BLaER1 treated with 17β-estradiol and CSF1 and Interleukin-3, amounts not matched to agents 10 nM and 100 nM (cell line): ENCODE results near the gene DNAJC1.
"Not testable (repeated sequence)": the region's sequence is repeated elsewhere in the genome, so short reads cannot be mapped to it uniquely, and the experiment has no call there.

Experiments
- H3K27ac ChIP-seq, 11 experiments: shearing (Covaris generic); formaldehyde crosslinking; 2 replicates each; pipeline ENCODE4 v1.8.1; 2022
- H3K27me3 ChIP-seq, 11 experiments: shearing (Covaris generic); formaldehyde crosslinking; 2 replicates each; pipeline ENCODE4 v1.8.1; 2022
- H3K36me3 ChIP-seq, 11 experiments: shearing (Covaris generic); formaldehyde crosslinking; 2 replicates each; pipeline ENCODE4 v1.8.1; 2022
- H3K4me1 ChIP-seq, 10 experiments: shearing (Covaris generic); formaldehyde crosslinking; 2 replicates each; pipeline ENCODE4 v1.8.1; 2022
- H3K4me2 ChIP-seq, 11 experiments: shearing (Covaris generic); formaldehyde crosslinking; 2 replicates each; pipeline ENCODE4 v1.8.1; 2022
- H3K4me3 ChIP-seq, 10 experiments: shearing (Covaris generic); formaldehyde crosslinking; 2 replicates each; pipeline ENCODE4 v1.8.1; 2022
- H3K9ac ChIP-seq, 11 experiments: shearing (Covaris generic); formaldehyde crosslinking; 2 replicates each; pipeline ENCODE4 v1.8.1; 2022
- H3K9me3 ChIP-seq, 11 experiments: shearing (Covaris generic); formaldehyde crosslinking; replicated peaks in 1 of 11; 2 replicates each; pipeline ENCODE4 v1.8.1; 2022
- H4K20me1 ChIP-seq, 11 experiments: shearing (Covaris generic); formaldehyde crosslinking; 2 replicates each; pipeline ENCODE4 v1.8.1; 2022
- Cebpa-rat ChIP-seq, 11 experiments: shearing (Covaris generic); IDR thresholded peaks; 2 replicates each; pipeline ENCODE4 v1.8.1; 2022

DNAJC1 gene

DNA sequence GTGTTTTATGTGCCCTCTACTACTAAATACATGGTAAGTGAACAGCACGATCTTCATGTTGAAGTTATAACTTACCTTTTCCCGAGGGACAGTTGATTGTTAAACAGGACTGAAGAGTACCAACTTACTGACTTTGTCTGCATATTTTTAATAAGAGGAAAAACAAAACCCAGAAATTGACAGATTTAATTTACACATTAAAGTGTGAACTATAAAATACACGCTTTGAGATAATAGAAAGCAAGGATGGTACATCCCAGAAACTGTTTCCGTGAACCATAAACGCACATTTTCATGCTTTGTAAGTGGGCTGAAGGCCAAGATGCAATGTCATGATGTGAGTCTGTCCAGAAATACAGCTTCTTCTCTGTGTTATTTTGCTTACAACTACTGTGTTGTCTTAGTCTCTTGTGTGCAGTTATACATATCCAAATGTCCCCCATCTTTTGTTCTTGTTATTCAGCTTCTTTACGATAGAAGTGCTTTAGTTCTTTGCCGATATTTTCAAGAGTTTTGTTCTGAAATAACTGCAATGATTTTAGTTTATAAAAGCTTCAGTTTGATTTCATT lies 279.4 kb downstream of the DNAJC1 start:
- Histone ChIP-seq H3K4me3 (no peak overlapping the region), H3K9me3 (peaks cover 0 to 7% (median 0%) of the 10 kb centered on the region in 11 experiments; a peak in 2 of 22 replicates), H4K20me1 (peaks cover 0 to 94% (median 0%) of the 10 kb centered on the region in 11 experiments; a peak in 7 of 22 replicates), H3K27me3 (peaks cover 0 to 28% (median 0%) of the 10 kb centered on the region in 11 experiments; a peak in 3 of 22 replicates), H3K27ac (peak overlapping the region in 1 of 11 experiments; percentile 12; a peak in 1 of 22 replicates), H3K4me2 (peak overlapping the region; percentile 20 to 71 (median 52); a peak in 20 of 22 replicates), H3K4me1 (peaks cover 16 to 35% (median 23%) of the 10 kb centered on the region in 10 experiments), H3K36me3 (peaks cover 21 to 74% (median 30%) of the 10 kb centered on the region in 11 experiments), H3K9ac (no peak overlapping the region)
- no peak for TF ChIP-seq Cebpa-rat (IDR thresholded peaks at IDR 0.05)

DNA sequence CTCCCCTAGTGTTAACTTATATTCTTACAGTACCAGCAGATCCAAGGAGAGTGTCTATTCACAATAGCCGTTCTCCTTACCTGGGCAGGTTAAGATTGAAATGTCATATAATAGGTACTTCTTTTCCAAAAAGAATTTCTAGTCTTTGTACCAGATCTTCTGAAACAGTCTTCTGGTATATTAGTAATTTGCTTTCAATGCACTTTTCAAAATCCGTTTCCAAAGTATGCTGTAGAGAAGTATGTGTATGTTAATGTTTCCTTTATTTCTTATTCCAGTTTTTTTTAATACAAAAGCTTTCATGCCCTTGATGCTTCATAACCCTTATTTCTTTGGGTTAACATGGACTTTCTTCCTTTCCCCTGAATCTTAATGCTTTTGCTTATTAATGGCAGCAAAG lies 281.3 kb downstream of the DNAJC1 start:
- peaks cover 0 to 89% (median 0%) of the 10 kb centered on the region in 11 experiments; a peak in 7 of 22 replicates for H4K20me1 ChIP-seq
- no peak overlapping the region for H3K4me2 ChIP-seq
- H3K9ac ChIP-seq, result no peak overlapping the region
- peaks cover 8 to 68% (median 20%) of the 10 kb centered on the region in 11 experiments for H3K36me3 ChIP-seq
- H3K9me3 ChIP-seq, result no peaks in the 10 kb centered on the region; a peak in 1 of 22 replicates
- no peak for TF ChIP-seq Cebpa-rat (IDR thresholded peaks at IDR 0.05)
- peaks cover 0 to 28% (median 0%) of the 10 kb centered on the region in 11 experiments; a peak in 3 of 22 replicates for H3K27me3 ChIP-seq
- H3K4me1 ChIP-seq, result peaks cover 16 to 29% (median 19%) of the 10 kb centered on the region in 10 experiments
- no peak overlapping the region for H3K4me3 ChIP-seq
- no peak overlapping the region for H3K27ac ChIP-seq

DNA sequence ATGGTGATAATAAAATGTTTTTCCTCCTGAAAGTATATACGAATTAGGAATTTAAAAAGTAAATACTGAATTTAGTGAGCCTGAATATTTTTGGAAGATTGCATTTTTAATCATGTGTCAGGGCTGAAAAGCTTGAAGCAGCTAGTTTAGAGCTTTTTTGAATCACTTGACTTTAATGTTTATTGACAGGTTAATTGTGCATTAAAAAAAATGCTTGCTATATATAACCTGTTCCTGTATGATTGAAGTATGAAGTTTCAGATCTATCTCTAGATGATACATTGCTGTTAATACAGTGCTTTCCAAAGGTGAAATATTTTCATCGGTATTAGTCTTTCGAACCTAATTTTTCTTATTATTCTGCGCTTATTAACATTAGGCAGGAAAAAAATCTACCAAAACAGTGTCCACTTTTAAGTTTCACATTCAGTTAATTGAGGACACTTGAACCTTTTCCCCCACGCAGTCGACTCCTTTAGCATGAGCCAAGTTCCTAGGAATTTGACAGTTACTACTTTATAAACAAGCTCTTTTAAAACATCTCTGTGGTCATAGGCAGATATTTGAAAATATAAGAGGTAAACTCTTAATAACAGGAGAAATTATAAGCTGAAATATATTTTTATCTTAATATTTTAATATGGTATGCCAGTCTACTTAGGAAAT lies 282.4 kb downstream of the DNAJC1 start:
- H3K4me2 ChIP-seq, result no peak overlapping the region
- H4K20me1 ChIP-seq, result peaks cover 0 to 81% (median 0%) of the 10 kb centered on the region in 11 experiments; a peak in 7 of 22 replicates
- peaks cover 0 to 28% (median 0%) of the 10 kb centered on the region in 11 experiments; a peak in 3 of 22 replicates for H3K27me3 ChIP-seq
- H3K9ac ChIP-seq, result no peak overlapping the region
- H3K9me3 ChIP-seq, result no peaks in the 10 kb centered on the region; a peak in 1 of 22 replicates
- peaks cover 6 to 63% (median 19%) of the 10 kb centered on the region in 11 experiments; a peak in 19 of 22 replicates for H3K36me3 ChIP-seq
- no peak overlapping the region for H3K27ac ChIP-seq
- TF ChIP-seq Cebpa-rat (IDR thresholded peaks at IDR 0.05), result no peak
- no peak overlapping the region for H3K4me3 ChIP-seq
- peaks cover 16 to 29% (median 19%) of the 10 kb centered on the region in 10 experiments for H3K4me1 ChIP-seq

DNA sequence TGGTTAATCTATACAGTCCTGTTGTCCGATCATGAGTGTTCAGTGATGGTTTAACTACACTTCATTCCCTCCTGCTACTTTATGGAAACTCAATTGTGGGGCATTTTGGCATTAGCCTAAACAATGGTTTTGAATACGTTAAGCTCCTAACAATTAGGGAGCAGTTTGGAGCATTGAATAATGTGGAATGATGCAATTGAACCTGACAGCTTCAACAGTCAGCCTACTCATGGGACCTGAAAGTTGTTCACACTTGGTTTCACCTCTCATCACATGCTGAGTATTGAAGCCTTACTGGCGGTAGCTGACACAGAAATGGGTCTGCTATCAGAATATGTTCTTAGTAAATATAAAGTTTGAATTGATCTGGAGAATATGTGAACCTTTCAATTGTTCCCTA lies 283.4 kb downstream of the DNAJC1 start:
- H3K9ac ChIP-seq, result no peak overlapping the region
- H3K9me3 ChIP-seq, result no peaks in the 10 kb centered on the region
- H3K4me1 ChIP-seq, result peaks cover 11 to 25% (median 16%) of the 10 kb centered on the region in 10 experiments
- peaks cover 0 to 28% (median 0%) of the 10 kb centered on the region in 11 experiments; a peak in 3 of 22 replicates for H3K27me3 ChIP-seq
- TF ChIP-seq Cebpa-rat (IDR thresholded peaks at IDR 0.05), result no peak
- peaks cover 16 to 72% (median 28%) of the 10 kb centered on the region in 11 experiments; a peak in 21 of 22 replicates for H3K36me3 ChIP-seq
- H4K20me1 ChIP-seq, result peaks cover 0 to 81% (median 0%) of the 10 kb centered on the region in 11 experiments; a peak in 7 of 22 replicates
- no peak overlapping the region; a peak in 1 of 22 replicates for H3K4me2 ChIP-seq
- H3K27ac ChIP-seq, result no peak overlapping the region
- no peak overlapping the region for H3K4me3 ChIP-seq

DNA sequence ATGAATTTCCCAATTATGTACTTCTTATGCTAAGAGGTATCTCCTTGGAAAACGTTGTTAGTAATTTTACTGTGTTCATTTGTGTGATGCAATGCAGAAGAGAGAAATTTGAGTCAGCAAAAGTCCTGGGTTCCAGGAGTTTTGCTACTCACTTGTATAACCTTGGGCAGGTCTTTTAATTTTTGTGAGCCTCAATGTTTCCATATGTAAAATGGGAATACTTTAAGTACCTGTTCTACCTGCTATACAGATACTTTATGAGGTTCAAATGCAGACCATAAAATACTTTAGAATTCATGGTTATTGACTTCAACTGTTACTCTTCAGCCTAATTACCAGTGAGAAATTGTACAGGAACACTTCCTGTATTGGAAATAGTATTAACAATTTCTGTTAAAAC lies 284.0 kb downstream of the DNAJC1 start:
- H3K27me3 ChIP-seq, result peaks cover 0 to 28% (median 0%) of the 10 kb centered on the region in 11 experiments; a peak in 3 of 22 replicates
- no peak overlapping the region for H3K4me2 ChIP-seq
- peaks cover 5 to 19% (median 10%) of the 10 kb centered on the region in 10 experiments for H3K4me1 ChIP-seq
- no peak overlapping the region for H3K9ac ChIP-seq
- peaks cover 22 to 78% (median 34%) of the 10 kb centered on the region in 11 experiments for H3K36me3 ChIP-seq
- peaks cover 0 to 80% (median 0%) of the 10 kb centered on the region in 11 experiments; a peak in 6 of 22 replicates for H4K20me1 ChIP-seq
- H3K4me3 ChIP-seq, result no peak overlapping the region
- H3K27ac ChIP-seq, result no peak overlapping the region
- no peak for TF ChIP-seq Cebpa-rat (IDR thresholded peaks at IDR 0.05)
- H3K9me3 ChIP-seq, result no peaks in the 10 kb centered on the region

DNA sequence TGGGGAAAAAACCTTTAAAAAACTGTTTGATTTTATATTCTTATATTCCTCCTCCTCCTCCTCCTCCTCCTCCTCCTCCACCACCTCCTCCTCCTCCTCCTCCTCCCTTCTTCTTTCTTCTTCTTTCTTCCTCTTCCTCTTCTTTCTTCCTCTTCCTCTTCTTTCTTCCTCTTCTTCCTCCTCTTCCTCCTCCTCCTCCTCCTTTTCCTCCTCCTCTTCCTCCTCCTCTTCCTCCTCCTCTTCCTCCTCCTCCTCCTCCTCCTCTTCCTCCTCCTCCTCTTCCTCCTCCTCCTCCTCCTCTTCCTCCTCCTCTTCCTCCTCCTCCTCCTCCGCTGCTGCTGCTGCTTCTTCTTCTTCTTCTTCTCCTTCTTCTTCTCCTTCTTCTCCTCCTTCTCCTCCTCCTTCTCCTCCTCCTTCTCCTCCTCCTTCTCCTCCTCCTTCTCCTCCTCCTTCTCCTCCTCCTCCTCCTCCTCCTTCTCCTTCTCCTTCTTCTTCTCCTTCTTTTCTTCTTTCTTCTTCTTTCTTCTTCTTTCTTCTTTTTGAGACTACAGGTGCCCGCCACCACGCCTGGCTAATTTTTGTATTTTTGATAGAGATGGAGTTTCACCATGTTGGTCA lies 286.0 kb downstream of the DNAJC1 start:
- H3K9me3 ChIP-seq, H3K4me1 ChIP-seq, H3K4me3 ChIP-seq, H3K9ac ChIP-seq, H3K27ac ChIP-seq, H3K4me2 ChIP-seq: not testable (repeated sequence)
- Histone ChIP-seq H4K20me1 (peaks cover 0 to 73% (median 0%) of the 10 kb centered on the region in 11 experiments; a peak in 6 of 22 replicates), H3K27me3 (peaks cover 0 to 13% (median 0%) of the 10 kb centered on the region in 11 experiments; a peak in 3 of 22 replicates), H3K36me3 (peaks cover 32 to 82% (median 44%) of the 10 kb centered on the region in 11 experiments)

DNA sequence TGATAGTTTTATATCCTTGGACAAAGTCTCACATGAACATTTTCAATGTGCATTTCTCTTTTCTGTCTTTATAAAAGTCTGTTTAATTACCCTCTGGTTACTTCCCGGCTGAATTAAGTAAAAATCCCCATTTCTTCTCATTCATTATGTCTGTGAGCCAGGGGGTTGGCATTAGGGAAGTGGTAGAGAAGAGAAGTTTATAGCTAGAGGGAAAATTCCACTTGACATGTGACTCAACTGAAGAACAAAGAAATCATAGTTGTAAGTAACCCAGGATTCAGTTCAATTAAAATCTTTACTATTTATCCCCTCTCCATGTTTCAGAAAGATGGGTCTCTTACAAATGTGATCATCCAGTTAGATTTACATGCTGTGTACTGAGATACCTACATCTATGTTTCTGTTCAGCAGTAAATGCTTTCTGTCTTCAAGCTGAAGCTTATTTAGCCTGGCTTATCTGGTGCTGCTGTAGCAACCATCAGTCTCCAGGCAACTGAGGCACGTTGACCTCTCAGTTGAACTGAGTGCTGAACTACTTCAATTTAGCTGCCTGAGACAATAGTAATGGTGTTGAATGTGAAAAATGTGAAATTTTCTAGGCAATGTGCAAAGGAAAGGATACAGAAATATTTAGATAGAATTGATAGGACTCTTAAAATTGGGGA lies 287.9 kb downstream of the DNAJC1 start:
- Histone ChIP-seq H3K27ac (no peak overlapping the region), H3K9ac (no peak overlapping the region), H3K4me2 (no peak overlapping the region), H3K36me3 (peaks cover 43 to 86% (median 54%) of the 10 kb centered on the region in 11 experiments), H4K20me1 (peaks cover 0 to 75% (median 0%) of the 10 kb centered on the region in 11 experiments; a peak in 6 of 22 replicates), H3K27me3 (peaks cover 0 to under 1% (median 0%) of the 10 kb centered on the region in 11 experiments; a peak in 1 of 22 replicates), H3K4me3 (no peak overlapping the region), H3K9me3 (no peaks in the 10 kb centered on the region), H3K4me1 (peaks cover 0 to 8% (median 0%) of the 10 kb centered on the region in 10 experiments; a peak in 6 of 20 replicates)
- no peak for TF ChIP-seq Cebpa-rat (IDR thresholded peaks at IDR 0.05)

DNA sequence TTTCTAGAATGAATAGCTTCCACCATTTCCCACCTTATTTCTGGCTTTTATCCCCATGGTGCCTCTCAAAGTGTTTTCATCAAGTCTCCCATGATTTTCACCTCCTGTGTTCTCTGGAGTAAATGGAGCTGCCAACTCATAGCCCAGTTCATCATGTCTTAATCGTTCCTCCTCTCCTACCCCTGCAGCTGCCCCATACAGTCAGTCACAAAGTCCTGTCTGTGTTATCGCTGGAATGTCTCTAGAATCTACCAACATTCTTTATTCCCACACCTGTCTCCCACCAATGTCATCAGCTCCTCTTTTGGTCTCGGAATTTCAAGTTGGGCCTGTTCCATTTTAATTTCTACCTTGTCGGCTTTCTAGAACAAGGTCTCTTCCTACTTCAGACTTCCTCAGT lies 290.6 kb downstream of the DNAJC1 start:
- H3K9me3 ChIP-seq, result no peaks in the 10 kb centered on the region
- no peak for TF ChIP-seq Cebpa-rat (IDR thresholded peaks at IDR 0.05)
- H3K27ac ChIP-seq, result no peak overlapping the region
- H3K4me1 ChIP-seq, result peaks cover 0 to 4% (median 0%) of the 10 kb centered on the region in 10 experiments; a peak in 2 of 20 replicates
- no peaks in the 10 kb centered on the region for H3K27me3 ChIP-seq
- H3K4me2 ChIP-seq, result no peak overlapping the region
- H3K36me3 ChIP-seq, result peaks cover 50 to 86% (median 61%) of the 10 kb centered on the region in 11 experiments
- no peak overlapping the region for H3K9ac ChIP-seq
- H4K20me1 ChIP-seq, result peaks cover 0 to 59% (median 0%) of the 10 kb centered on the region in 11 experiments; a peak in 4 of 22 replicates
- H3K4me3 ChIP-seq, result no peak overlapping the region
